Measurements from ENCODE around the gene CMTM2.

DNA sequence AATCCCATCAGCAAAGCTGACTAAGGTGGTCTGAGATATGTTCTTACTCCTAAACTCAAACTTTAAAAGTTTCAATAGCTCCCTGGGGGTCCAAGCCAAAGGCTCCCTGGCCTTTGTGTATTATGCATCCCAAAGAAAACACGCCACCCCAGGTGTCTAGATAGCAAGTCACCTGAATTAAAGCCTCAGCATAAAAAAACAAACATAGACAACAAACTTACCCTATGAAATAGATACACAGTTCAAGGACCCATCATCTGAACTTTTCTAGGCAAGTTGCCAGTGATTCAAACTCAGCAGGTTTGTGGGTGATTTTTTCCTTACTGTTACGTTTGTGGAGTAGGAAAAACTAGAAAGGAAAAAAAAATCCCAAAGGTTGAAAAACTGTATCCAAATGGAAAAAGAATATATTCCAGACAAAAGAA is 37.8 kb downstream of the CMTM2 start:
- TF ChIP-seq, protein P1, sequence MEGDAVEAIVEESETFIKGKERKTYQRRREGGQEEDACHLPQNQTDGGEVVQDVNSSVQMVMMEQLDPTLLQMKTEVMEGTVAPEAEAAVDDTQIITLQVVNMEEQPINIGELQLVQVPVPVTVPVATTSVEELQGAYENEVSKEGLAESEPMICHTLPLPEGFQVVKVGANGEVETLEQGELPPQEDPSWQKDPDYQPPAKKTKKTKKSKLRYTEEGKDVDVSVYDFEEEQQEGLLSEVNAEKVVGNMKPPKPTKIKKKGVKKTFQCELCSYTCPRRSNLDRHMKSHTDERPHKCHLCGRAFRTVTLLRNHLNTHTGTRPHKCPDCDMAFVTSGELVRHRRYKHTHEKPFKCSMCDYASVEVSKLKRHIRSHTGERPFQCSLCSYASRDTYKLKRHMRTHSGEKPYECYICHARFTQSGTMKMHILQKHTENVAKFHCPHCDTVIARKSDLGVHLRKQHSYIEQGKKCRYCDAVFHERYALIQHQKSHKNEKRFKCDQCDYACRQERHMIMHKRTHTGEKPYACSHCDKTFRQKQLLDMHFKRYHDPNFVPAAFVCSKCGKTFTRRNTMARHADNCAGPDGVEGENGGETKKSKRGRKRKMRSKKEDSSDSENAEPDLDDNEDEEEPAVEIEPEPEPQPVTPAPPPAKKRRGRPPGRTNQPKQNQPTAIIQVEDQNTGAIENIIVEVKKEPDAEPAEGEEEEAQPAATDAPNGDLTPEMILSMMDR (conservative IDR thresholded peaks at IDR 0.05; ENCODE audit: low read length), result no peak
- TF ChIP-seq EZH2phosphoT487 (IDR thresholded peaks at IDR 0.05; ENCODE audit: borderline replicate concordance), result no peak

Measured in Loucy (cell line).